Measurements from ENCODE around the gene LCN10. TPM values are rescaled to one million over a fixed set of nuclear protein-coding genes. Genes with fewer than 3 reads are reported as not detected.

LCN10 gene
- total RNA-seq, 1 experiment from 2014 or later: 1.5 TPM

- WGBS (ENCODE audit: extremely low coverage, insufficient read length, low lambda C conversion rate): no CpG with 5 or more reads among the region's 16 CpGs
- Histone ChIP-seq H4K91ac (ENCODE audit: insufficient read length, low read depth, low read length) (no peak overlapping the region), H2BK15ac (ENCODE audit: low read depth, low read length) (no peak overlapping the region), H2BK12ac (ENCODE audit: insufficient read length, low read depth, low read length) (no peak overlapping the region), H3K4me1 (ENCODE audit: insufficient read depth, low read length) (no peaks in the 10 kb centered on the region), H3K14ac (ENCODE audit: insufficient read depth, low read length) (no peak overlapping the region), H3K79me1 (ENCODE audit: insufficient read depth, low read depth, low read length, poor library complexity, severe bottlenecking) (no peaks in the 10 kb centered on the region), H2BK120ac (ENCODE audit: low read depth, low read length, poor library complexity, severe bottlenecking) (no peak overlapping the region), H3K79me2 (ENCODE audit: insufficient read depth, low read length) (no peaks in the 10 kb centered on the region), H3K27ac (ENCODE audit: insufficient read length, low read depth, low read length) (no peak overlapping the region), H4K8ac (replicated peaks; ENCODE audit: insufficient read length, low read depth, low read length) (no peak overlapping the region), H3K23me2 (ENCODE audit: insufficient read length, low read depth, low read length, poor library complexity, severe bottlenecking) (peaks cover 3% of the 10 kb centered on the region), H2BK20ac (ENCODE audit: low read depth, low read length, poor library complexity, severe bottlenecking) (no peak overlapping the region), H4K5ac (ENCODE audit: insufficient read length, low read depth, low read length) (no peak overlapping the region), H2AFZ (ENCODE audit: low read length) (no peak overlapping the region), H3T11ph (ENCODE audit: low read length) (no peak overlapping the region), H3K9me3 (ENCODE audit: control insufficient read depth, low read depth, low read length) (no peaks in the 10 kb centered on the region), H3K27me3 (ENCODE audit: insufficient read depth, low read length) (no peaks in the 10 kb centered on the region), H2AK5ac (ENCODE audit: insufficient read length, low read length) (no peak overlapping the region), H3K18ac (ENCODE audit: insufficient read length, low read depth, low read length) (no peak overlapping the region), H3K9ac (ENCODE audit: extremely low read depth, insufficient read length, low read length) (no peak overlapping the region), H3K56ac (ENCODE audit: insufficient read length, low read depth, low read length) (no peak overlapping the region), H3K23ac (ENCODE audit: insufficient read length, low read depth, low read length) (no peak overlapping the region), H3K4ac (ENCODE audit: low read depth, low read length) (no peak overlapping the region), H4K20me1 (ENCODE audit: control insufficient read depth, insufficient read depth, insufficient read length) (no peaks in the 10 kb centered on the region), H3K4me2 (ENCODE audit: insufficient read depth, insufficient read length, low read length) (no peak overlapping the region), H2BK5ac (ENCODE audit: insufficient read length, low read length) (no peak overlapping the region)
- Mint-ChIP-seq H3K27me3 (ENCODE audit: low read depth) (peaks cover 2% of the 10 kb centered on the region), H3K27ac (no peak overlapping the region), H3K4me1 (peaks cover 0 to 16% of the 10 kb centered on the region in 2 experiments; a peak in 1 of 4 replicates), H3K9me3 (no peaks in the 10 kb centered on the region), H3K4me3 (no peak overlapping the region), H3K36me3 (ENCODE audit: insufficient read depth in 1 of 3, low read depth in 3 of 3) (no peaks in the 10 kb centered on the region)
- TF ChIP-seq, protein P1, sequence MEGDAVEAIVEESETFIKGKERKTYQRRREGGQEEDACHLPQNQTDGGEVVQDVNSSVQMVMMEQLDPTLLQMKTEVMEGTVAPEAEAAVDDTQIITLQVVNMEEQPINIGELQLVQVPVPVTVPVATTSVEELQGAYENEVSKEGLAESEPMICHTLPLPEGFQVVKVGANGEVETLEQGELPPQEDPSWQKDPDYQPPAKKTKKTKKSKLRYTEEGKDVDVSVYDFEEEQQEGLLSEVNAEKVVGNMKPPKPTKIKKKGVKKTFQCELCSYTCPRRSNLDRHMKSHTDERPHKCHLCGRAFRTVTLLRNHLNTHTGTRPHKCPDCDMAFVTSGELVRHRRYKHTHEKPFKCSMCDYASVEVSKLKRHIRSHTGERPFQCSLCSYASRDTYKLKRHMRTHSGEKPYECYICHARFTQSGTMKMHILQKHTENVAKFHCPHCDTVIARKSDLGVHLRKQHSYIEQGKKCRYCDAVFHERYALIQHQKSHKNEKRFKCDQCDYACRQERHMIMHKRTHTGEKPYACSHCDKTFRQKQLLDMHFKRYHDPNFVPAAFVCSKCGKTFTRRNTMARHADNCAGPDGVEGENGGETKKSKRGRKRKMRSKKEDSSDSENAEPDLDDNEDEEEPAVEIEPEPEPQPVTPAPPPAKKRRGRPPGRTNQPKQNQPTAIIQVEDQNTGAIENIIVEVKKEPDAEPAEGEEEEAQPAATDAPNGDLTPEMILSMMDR (conservative IDR thresholded peaks at IDR 0.05): no peak
- no peak for DNase-seq
Measured at GRCh38 chr9:136743639-136744211, 985 bp upstream of the LCN10 start.
